ENCODE measurements around the gene SLC30A5.
A peak's percentile ranks its signal among the peaks of the same experiment; 100 is the strongest.
"Not testable (repeated sequence)": the region's sequence is repeated elsewhere in the genome, so short reads cannot be mapped to it uniquely, and the experiment has no call there.

SLC30A5 gene

DNA sequence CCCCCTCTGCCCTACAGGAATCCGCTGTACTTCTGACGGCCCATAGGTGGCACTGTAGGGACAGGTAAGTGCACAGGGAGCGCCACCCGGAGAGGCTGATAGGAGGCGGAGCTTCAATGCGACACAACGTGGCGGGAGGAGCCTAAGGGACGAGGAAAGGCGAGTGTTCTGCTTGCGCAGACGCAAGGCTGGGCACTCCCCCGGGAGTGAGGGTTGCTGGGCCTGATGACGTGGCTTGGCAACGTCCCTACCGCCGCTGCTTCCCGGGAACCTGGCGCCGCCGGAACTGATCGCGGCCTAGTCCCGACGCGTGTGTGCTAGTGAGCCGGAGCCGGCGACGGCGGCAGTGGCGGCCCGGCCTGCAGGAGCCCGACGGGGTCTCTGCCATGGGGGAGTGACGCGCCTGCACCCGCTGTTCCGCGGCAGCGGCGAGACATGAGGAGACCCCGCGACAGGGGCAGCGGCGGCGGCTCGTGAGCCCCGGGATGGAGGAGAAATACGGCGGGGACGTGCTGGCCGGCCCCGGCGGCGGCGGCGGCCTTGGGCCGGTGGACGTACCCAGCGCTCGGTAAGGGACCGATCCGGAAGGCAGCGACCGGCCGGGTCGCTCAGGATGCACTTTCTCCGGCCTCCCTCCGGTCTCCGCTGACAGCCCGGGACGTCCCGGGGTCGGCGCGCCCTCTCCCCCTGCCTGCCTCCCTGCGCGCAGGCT, at the start of gene SLC30A5:
TSS of gene SLC30A5 (plus strand) at position 244 of the 712 bp plus-strand sequence. CDS start at position 486, 242 bp downstream.
- peak; percentile 80 to 99 for DNase-seq

DNA sequence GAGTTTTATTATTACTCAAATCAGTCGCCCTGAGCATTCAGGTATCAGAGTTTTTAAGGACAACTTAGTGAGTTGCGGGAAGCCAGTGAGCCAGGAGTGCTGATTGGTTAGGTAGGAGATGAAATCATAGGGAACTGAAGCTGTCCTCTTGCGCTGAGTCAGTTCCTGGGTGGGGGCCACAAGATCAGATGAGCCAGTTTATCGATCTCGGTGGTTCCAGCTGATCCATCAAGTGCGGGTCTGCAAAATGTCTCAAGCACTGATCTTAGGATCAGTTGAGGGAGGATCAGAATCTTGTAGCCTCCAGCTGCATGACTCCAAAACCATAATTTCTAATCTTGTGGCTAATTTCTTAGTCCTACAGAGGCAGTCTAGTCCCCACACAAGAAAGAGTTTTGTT, 48.6 kb upstream of the SLC30A5 start:
- not testable (repeated sequence) for DNase-seq

DNA sequence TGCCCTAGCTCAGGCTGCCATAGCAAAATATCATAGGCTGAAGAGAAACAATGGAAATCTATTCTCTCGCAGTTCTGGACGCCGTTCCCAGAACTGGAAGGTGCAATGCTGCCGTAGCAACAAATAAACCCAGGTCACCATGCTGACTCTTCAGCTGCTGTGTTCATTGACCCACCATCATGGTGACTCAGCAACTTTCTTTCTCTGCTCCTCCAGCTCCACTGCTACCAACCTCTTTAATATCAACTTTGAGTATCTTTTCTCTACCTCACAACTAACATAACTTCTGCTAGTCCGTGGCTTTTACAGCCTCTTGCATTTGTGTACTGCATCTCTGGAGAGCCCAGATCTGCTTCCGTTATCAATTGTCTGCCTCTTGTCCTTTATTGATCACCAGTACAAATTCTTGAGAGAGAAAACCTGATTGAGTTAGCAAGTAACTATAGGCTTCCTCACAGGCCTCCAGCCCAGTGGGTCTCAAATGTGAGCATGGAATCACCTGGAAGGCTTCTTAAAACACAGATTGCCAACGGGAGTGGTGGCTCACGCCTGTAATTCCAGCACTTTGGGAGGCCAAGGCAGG, 47.3 kb upstream of the SLC30A5 start:
- no peak for DNase-seq

DNA sequence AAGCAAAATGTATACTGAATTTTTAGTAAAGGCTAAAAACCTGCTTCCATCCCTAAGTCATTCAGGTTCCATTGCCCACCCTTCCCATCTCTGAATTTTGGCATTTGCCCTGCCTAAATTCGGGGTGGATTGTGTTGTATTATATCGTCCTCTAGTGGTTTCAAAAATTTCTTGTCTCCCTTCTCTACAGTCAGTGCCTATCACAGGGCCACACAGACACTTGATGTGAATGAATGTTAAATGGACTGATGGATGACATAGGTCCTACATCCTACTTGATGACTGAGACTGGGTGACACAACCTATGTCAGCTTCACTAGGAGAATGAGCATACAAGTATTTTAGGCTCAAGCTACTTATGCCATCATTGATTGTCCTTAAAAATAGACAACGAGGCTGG, 45.6 kb upstream of the SLC30A5 start:
- DNase-seq, result no peak

DNA sequence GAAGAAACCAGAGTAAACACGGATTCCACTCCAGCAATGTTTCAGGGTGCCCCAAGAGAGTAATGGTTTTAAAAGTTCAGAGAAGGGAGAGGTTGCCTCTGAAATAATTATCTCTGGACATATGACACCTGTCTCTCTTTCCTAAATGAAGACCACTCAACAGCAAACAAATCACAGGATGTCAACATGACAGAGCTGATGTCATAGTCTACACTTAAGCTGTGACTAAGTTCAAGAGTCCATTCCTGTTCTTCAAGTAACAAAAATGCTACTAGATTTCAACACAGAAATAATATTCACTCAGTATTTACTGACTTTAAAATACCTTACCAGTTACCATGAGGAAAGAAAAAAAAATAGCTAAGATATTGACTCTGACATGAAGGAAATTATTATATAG, 44.7 kb upstream of the SLC30A5 start:
- no peak for DNase-seq

DNA sequence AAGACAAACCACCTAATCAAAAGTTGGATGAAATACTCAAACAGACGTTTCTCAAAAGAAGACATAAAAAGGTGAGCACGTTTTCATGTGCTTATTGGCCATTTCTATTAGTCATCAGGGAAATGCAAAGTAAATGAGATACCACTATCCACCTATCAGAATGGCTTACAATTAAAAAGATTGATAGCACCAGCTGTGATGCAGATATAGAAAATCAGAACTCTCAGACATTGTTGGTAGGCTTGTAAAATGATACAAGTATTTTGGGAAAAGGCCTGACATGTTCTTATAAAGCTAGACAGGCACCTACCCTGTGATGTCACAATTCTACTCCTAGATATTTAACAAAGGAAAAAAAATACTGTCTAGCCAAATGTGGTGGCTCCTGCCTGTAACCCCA, 44.0 kb upstream of the SLC30A5 start:
- no peak for DNase-seq

DNA sequence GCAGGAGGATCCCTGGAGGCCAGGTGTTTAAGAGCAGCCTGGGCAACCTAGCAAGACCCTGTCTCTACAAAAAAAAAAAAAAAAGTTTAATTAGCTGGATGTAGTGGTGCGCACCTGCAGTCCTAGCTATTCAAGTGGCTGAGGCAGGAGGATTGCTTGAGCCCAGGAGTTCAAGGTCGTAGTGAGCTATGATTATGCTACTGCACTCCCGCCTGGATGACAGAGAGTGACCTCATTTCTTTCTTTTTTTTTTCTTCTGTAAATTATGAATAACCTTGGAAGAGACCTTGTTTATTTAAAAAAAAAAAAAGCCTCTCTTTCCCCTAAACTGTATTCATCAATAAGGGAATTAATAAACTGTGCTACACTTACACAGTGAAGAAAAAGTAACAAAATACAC, 43.6 kb upstream of the SLC30A5 start:
- no peak for DNase-seq

DNA sequence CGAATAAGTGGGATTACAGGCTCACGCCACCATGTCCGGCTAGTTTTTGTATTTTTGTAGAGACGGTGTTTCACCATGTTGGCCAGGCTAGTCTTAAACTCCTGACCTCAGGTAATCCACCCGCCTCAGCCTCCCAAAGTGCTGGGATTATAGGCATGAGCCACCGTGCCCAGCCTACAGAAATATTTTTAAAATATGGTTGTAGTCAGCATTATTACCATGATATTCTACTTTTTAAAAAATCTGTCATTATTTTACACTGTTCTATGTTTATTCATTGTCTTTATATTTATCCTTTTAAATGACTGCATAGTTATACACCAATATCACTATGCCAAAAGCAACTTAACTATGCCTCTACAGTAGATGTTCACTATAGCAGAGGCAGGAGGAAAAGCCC, 41.6 kb upstream of the SLC30A5 start:
- DNase-seq, result no peak

DNA sequence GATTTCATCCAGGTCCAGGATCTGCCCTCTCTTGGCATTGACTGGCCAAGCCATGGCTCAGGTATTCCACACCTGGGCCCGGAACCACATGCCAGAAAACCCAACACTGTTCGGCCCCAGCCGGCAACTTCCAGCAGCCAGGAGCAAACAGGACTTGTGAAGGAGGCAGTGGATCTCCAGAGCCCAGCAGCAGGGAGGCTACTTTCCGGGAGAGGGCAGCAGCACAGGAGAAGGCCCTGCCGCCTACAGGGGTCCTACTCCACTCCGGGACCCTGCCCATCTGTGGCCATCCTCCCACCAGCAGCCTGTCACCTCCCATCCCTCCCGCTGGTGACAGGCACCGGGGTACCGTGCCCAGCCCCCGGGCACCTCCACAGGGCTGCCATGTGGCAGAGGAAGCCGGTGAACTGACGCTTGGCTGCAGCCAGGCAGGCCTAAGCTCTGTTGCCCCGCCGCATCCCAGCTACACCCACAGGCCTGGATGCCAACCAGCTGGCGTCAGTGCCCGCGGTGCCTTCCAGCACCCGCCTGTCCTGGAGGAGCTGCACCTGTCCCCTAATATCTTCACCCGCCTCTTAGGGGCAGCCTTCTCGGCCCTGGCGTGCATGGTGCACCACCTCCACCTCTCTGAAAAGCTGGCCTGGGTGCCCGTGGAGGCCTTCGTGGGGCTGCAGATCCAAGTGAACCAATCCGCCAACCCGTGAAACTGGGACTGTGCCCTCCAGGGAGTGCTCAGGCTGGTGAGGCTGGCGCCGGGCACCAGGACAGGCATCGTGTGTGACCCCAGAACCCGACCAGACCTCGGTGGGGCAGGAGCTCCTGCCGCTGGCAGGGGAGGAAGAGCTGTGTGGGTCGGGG, 18.9 kb upstream of the SLC30A5 start:
- DNase-seq, result no peak

DNA sequence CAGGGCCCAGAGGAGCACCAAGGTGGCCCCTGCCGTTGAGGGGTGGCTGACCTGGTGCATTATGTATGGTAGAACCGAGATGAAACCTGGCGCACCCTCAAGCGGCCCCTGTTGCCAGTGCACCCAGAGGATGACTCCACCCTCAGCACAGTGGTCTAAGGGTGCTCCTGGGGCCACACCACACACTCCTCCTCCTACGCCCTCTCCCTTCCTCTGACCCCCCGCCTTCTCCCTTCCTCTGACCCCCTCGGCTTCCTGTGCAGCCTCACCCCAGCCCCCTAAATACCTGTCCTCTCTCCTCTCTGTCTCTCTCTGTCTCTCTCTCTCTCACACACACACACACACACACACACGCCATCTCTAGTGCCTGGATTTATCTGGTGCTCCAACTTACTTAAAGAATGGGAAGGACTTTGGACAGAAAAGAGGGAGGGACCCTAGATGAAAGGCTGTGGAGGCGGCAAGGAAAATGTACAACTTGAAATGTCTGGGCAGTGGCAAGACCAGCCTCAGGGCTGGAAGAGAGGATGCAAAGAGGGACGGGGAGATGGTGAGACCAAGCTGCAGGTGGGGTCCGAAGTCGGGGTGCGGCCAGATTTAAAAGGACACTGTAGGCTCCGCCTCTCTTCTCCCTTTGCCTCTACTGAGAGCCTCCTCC, 18.2 kb upstream of the SLC30A5 start:
- DNase-seq, result no peak

DNA sequence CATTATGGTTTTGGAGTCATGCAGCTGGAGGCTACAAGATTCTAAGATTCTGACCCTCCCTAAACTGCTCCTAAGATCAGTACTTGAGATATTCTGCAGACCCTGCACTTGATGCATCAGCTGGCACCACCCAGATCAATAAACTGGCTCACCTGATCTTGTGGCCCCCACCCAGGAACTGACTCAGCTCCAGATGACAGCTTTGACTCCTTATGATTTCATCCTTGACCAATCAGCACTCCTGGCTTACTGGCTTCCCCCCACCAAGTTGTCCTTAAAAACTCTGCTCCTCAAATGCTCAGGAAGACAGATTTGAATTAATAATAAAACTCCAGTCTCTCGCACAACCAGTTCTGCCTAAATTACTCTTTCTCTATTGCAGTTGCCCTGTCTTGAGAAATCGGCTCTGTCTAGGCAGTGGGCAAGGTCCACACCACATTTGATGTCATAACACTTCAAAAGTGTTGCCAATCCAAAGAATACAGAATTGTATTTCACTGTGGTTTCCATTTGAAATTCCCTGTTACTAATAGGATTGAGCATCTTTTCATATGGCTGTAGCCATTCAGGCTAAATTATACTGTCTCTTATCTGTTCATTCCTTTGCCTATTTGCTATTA, 14.8 kb upstream of the SLC30A5 start:
- DNase-seq, result no peak

DNA sequence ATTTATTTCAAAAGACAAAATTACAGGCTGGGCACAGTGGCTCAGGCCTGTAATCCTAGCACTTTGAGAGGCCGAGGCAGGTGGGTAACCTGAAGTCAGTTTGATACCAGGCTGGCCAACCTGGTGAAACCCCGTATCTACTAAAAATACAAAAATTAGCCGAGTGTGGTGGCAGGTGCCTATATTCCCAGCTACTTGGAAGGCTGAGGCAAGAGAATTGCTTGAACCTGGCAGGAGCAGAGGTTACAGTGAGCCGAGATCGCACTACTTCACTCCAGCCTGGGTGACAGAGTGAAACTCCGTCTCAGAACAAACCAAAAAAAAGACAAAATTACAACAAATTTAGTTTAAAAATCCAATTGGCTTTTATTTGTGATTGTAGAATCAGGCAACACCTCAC, 14.3 kb upstream of the SLC30A5 start:
- no peak for DNase-seq

DNA sequence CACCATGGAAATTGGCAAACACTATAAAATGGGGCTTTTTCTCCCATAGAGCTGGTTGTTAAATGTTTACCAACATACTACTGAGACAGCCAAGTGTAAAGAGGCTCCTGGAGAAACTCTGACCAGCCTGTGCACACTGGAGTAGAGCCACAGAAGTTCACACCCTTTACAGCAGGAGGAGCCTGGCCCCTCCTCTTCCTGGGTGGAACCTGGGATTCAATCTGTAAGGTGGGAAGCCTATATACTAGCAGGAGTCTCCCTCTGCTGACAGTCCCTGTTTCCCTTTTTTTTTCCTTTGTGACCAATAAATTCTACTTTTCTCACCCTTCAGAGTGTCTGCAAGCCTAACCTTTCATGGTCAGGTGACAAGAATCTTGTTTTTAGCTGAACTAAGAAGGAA, 10.4 kb upstream of the SLC30A5 start:
- DNase-seq, result no peak

DNA sequence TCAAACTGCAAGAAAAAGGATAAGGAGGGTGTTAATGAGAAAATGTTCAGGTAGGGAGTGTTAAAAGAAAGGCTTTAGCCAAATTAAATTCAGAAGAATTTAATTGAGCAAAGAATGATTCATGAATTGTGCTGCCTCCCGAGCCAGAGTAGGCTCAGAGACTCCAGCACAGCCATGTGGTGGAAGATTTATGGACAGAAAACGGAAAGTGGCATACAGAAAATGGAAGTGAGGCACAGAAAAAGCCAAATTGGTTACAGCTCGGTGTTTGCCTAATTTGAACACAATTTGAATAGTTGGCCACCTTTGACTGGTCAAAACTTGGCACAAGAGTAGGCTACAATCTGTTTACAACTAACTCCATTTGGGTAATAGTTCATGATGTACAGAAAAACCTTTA, 9.6 kb upstream of the SLC30A5 start:
- DNase-seq, result no peak

DNA sequence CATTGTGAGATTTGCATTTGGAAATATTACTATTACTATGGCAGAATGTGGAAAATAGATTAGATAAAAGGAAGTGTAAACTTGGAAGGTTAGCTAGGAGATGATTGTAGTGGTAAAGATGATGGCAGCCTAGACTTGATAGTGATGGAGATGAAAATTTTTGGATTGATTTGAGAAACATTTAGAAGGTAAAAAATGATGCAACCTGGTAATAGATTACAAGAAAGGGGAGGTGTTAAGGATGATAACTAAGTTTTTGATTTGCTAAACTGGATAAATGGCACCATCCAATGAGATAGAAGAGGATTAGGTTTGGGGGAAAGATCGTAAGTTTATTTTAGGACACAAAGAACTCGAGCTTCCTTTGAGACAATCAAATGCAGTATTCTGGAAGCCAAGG, 8.9 kb upstream of the SLC30A5 start:
- no peak for DNase-seq

DNA sequence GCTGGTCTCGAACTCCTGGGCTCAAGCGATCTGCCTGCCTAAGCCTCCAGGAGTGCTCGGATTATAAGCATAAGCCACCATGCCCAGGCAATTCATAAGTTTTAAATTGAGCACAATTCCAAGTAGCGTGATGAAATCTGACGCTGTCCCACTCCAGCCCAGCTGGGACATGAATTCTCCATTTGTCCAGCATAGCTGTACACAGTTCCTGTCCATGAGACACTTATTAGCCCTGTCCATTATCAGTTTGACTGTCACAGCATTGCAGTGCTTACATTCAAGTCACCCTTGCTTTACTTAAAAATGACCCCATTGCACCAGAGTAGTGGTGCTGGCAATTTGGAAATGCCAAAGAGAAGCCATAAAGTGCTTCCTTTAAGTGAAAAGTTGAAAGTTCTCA, 7.6 kb upstream of the SLC30A5 start:
- DNase-seq, result no peak

DNA sequence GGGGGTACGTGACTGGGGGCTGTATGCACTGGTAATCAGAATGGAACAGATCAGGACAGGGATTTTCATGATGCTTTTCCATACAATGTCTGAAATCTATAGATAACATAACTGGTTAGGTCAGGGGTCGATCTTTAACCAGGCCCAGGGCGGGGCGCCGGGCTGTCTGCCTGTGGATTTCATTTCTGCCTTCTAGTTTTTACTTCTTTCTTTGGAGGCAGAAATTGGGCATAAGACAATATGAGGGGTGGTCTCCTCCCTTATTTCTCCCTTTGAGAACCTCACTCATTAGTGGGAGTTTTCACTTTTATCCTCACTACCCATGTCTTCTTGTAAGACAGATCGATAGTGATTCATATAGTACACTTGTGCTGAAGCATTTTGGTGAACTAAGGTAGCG, 5.8 kb upstream of the SLC30A5 start:
- not testable (repeated sequence) for DNase-seq

DNA sequence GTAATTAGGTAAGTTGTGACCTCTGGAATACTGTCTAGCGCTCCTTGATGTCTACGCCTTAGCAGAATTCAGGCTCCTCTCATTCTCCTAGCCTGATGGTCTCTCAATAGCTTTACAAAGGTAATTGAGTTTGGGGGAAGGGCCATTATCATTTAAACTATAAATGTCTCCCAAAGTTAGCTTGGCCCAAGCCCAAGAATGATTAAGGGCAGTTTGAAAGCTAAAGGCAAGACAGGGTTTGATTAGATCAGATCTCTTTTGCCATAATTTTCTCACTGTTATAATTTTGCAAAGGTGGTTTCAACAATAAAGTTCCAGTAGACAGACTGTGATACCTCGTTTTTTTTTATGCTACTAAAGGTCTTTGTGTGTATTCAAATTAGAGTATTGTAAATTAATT, 3.7 kb upstream of the SLC30A5 start:
- DNase-seq, result no peak

DNA sequence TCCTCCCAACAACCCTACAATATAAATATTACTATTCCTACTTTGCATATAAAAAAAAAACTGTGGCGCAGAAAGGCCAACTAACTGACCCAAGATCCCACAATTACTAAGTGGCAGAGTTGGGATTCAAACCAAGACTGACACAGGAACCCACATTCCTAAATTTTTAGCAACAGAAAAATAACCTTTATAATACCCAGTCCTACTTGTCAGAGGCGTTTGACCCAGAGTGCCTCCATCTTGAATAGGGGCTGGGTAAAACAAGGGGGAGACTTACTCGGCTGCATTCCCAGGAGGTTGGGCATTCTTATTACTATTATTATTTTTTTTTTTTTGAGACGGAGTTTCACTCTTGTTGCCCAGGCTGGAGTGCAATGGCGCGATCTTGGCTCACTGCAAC, 2.0 kb upstream of the SLC30A5 start:
- no peak for DNase-seq

DNA sequence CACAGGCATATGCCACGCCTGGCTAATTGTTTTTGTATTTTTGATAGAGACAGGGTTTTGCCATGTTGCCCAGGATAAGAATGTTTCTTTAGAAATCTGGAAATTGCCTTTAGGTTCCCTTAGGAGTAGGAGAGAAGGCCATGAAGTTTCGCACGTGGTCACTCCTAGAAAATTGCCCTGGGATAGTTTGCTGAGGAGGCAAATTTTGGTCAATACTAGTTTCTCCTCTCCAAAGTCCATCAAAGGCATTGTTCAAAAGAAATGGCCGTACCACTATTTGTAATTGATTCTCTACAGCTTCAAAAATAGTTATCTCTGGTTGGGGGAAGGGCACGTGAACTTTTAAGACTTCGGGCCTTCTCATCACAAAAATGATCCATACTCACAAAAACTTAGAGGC, 845 bp upstream of the SLC30A5 start:
- no peak for DNase-seq

DNA sequence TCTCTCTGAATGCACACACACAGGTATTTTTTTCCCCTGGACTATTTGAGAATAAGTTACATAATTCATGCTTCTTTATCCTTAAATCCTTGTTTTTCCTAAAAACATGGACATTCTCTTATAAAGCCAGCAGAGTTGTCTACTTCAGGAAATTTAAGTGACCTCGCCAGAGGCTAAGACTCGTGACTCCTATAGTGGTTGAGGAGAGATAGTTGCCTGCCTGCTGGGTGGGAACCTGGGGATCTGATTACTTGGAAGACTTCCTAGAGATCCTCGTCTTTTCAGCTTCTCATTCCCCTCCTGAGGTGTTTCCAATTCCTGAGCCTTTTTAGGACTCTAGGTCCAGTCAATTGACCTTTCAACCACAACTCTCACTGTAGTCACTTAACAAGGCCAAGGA, 5.5 kb downstream of the SLC30A5 start:
- DNase-seq, result no peak

DNA sequence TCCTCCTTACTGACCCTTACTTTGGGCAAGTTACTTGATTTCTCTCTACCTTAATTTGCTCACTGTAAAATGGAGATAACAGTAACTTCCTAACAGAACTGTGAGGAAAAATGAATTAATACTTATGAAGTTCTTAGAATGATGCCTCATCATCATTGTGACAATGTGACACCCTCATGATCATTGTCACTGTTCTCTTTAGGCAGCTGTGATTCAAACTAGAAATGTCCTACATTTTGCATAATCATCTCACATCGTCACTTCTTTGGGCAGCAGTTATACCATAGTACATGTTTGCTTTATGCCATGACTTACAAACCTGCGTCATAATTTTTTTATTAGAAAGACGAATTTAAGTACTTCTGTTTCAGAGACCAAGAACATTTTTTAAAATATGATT, 9.7 kb downstream of the SLC30A5 start:
- no peak for DNase-seq
